Omental fat pad (tissue), 4 donors: ENCODE results near the gene SUB1. TPM values are rescaled to one million over a fixed set of nuclear protein-coding genes. Genes with fewer than 3 reads are reported as not detected.

ENCODE experiments used
- ATAC-seq: fragments of 150-250 bp; one replicate; pipeline ENCODE4 v1.9.1; 2016; ENCODE audit warnings: mild to moderate bottlenecking, moderate library complexity; ENCODE audit not compliant: low FRiP score
- DNase-seq: peaks from one replicate; pipeline ENCODE4 v3.0.0-alpha.2; 2019; ENCODE audit warnings: low spot score
- CTCF ChIP-seq, 3 donors: fragments of 450-650 bp; IDR thresholded peaks; one replicate each; pipeline ENCODE4 v1.5.1; 2016 to 2017; ENCODE audit warnings: antibody characterized with exemption in 3 of 3, mild to moderate bottlenecking in 3 of 3, moderate library complexity in 2 of 3
- total RNA-seq, 4 donors: library from RNA; depleted of rRNA; stranded (reverse); fragments of >200 nt; gene quantifications; one replicate each; pipeline ENCODE4 v1.1.0, GENCODE V29; 2016

The SUB1 gene
- total RNA-seq, 4 donors from 2014 or later: 202 to 235 (median 223) TPM

GRCh38 chr5:32589942-32590869 lies 4.8 kb downstream of the SUB1 start:
- DNase-seq (no peak), ATAC-seq (no peak)
- no peak for TF ChIP-seq CTCF (IDR thresholded peaks at IDR 0.05)

- ATAC-seq (no peak), DNase-seq (no peak)
- TF ChIP-seq CTCF (IDR thresholded peaks at IDR 0.05): no peak
Measured at GRCh38 chr5:32595118-32595517, 9.8 kb downstream of the SUB1 start.

- DNase-seq: no peak
- no peak for ATAC-seq
- no peak for TF ChIP-seq CTCF (IDR thresholded peaks at IDR 0.05)
Measured at GRCh38 chr5:32597041-32597629, 11.8 kb downstream of the SUB1 start.

GRCh38 chr5:32598260-32598937 lies 13.0 kb downstream of the SUB1 start:
- TF ChIP-seq CTCF (IDR thresholded peaks at IDR 0.05): no peak
- ATAC-seq: no peak

GRCh38 chr5:32598997-32599549 lies 13.7 kb downstream of the SUB1 start:
- no peak for DNase-seq
- ATAC-seq: no peak
- no peak for TF ChIP-seq CTCF (IDR thresholded peaks at IDR 0.05)

More at GRCh38 chr5:32598260-32598937, 13.0 kb downstream of the SUB1 start:
- DNase-seq: no peak

GRCh38 chr5:32600054-32600622 lies 14.8 kb downstream of the SUB1 start:
- TF ChIP-seq CTCF (IDR thresholded peaks at IDR 0.05): no peak
- ATAC-seq (peak; percentile 83), DNase-seq (no peak)
